ENCODE measurements around the gene GRIK1. TPM values are rescaled to one million over a fixed set of nuclear protein-coding genes. Genes with fewer than 3 reads are reported as not detected.

GRIK1 gene
- total RNA-seq, 1 experiment from 2014 or later, result 0.09 TPM

- ChIA-PET POLR2A (no interaction called here), CTCF (no interaction called here)
- DNase-seq (ENCODE audit: low spot score) (no peak), ATAC-seq (no peak)
- Mint-ChIP-seq H3K36me3 (peaks cover 3% of the 10 kb centered on the region; the same call in 1 of the 2 replicates), H3K4me1 (peaks cover 10% of the 10 kb centered on the region), H3K27ac (no peak overlapping the region), H3K27me3 (ENCODE audit: low read depth) (no peaks in the 10 kb centered on the region), H3K9me3 (peaks cover 6% of the 10 kb centered on the region), H3K4me3 (no peak overlapping the region)
- no peak for TF ChIP-seq GABPB1 (CRISPR knock-in tag; IDR thresholded peaks at IDR 0.05)
- TF ChIP-seq ARID4B (CRISPR knock-in tag; IDR thresholded peaks at IDR 0.05; ENCODE audit: borderline replicate concordance), result no peak
- no peak for TF ChIP-seq TEAD4 (CRISPR knock-in tag; IDR thresholded peaks at IDR 0.05)
- no peak for TF ChIP-seq SMAD3 (CRISPR knock-in tag; IDR thresholded peaks at IDR 0.05; ENCODE audit: borderline replicate concordance)
- no peak for TF ChIP-seq ZNF138 (CRISPR knock-in tag; conservative IDR thresholded peaks at IDR 0.05)
- TF ChIP-seq ZNF281 (CRISPR knock-in tag; IDR thresholded peaks at IDR 0.05), result no peak
- no peak for TF ChIP-seq MAX (CRISPR knock-in tag; IDR thresholded peaks at IDR 0.05)
- TF ChIP-seq ZNF532 (CRISPR knock-in tag; IDR thresholded peaks at IDR 0.05; ENCODE audit: borderline replicate concordance), result no peak
- TF ChIP-seq ZNF317 (CRISPR knock-in tag; IDR thresholded peaks at IDR 0.05; ENCODE audit: borderline replicate concordance, low read depth), result no peak
- no peak for TF ChIP-seq MXD4 (CRISPR knock-in tag; IDR thresholded peaks at IDR 0.05; ENCODE audit: borderline replicate concordance)
- no peak for TF ChIP-seq HMGXB4 (CRISPR knock-in tag; IDR thresholded peaks at IDR 0.05)
- TF ChIP-seq NR3C1 (CRISPR knock-in tag; conservative IDR thresholded peaks at IDR 0.05; ENCODE audit: low read depth), result no peak
- no peak for TF ChIP-seq NR1H2 (CRISPR knock-in tag; IDR thresholded peaks at IDR 0.05)
- no peak for TF ChIP-seq HMGA2 (CRISPR knock-in tag; IDR thresholded peaks at IDR 0.05)
- no peak for TF ChIP-seq RELA (CRISPR knock-in tag; IDR thresholded peaks at IDR 0.05; ENCODE audit: borderline replicate concordance)
- no peak for TF ChIP-seq MYBL2 (CRISPR knock-in tag; IDR thresholded peaks at IDR 0.05)
- no peak for TF ChIP-seq TEAD1 (CRISPR knock-in tag; IDR thresholded peaks at IDR 0.05)
- no peak for TF ChIP-seq JUN (CRISPR knock-in tag; IDR thresholded peaks at IDR 0.05)
- TF ChIP-seq ZNF263 (CRISPR knock-in tag; IDR thresholded peaks at IDR 0.05; ENCODE audit: low read depth), result no peak
Observed at GRCh38 chr21:29654203-29654602, 285.6 kb downstream of the GRIK1 start.
